ENCODE data around the gene RSRC2. TPM values are rescaled to one million over a fixed set of nuclear protein-coding genes. Genes with fewer than 3 reads are reported as not detected.

Gene RSRC2
- total RNA-seq, 1 donor from 2014 or later = 50.7 TPM

DNA sequence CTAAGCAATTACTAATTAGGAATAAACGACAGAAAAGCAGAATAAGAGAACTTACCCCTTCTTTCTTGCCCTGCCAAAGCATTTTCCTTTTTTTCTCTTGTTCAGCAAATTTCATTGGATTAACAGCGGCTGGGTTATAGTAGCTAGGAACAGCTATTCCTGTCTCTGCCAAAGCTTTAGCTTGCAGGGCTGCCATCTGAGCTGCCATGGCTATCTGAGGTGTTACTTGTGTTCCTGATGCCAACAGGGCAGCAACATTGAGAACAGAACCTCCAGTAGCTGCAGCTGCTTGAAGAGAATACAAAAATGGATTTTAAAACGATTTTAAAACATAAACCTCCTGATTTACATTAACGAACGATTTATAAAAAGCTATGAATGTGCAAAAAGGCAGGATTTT is 18.6 kb downstream of the RSRC2 start:
- H3K4me1 Mint-ChIP-seq (ENCODE audit: low read depth) = no peaks in the 10 kb centered on the region
- H3K27ac Mint-ChIP-seq (ENCODE audit: unreplicated experiment) = peak overlapping the region; percentile 49
- no peak overlapping the region for H3K4me3 Mint-ChIP-seq (ENCODE audit: unreplicated experiment)
- TF ChIP-seq, protein P1, sequence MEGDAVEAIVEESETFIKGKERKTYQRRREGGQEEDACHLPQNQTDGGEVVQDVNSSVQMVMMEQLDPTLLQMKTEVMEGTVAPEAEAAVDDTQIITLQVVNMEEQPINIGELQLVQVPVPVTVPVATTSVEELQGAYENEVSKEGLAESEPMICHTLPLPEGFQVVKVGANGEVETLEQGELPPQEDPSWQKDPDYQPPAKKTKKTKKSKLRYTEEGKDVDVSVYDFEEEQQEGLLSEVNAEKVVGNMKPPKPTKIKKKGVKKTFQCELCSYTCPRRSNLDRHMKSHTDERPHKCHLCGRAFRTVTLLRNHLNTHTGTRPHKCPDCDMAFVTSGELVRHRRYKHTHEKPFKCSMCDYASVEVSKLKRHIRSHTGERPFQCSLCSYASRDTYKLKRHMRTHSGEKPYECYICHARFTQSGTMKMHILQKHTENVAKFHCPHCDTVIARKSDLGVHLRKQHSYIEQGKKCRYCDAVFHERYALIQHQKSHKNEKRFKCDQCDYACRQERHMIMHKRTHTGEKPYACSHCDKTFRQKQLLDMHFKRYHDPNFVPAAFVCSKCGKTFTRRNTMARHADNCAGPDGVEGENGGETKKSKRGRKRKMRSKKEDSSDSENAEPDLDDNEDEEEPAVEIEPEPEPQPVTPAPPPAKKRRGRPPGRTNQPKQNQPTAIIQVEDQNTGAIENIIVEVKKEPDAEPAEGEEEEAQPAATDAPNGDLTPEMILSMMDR (IDR thresholded peaks at IDR 0.05) = no peak
- peaks cover 41% of the 10 kb centered on the region for H3K36me3 Mint-ChIP-seq (ENCODE audit: low read depth)
- no peak for DNase-seq (ENCODE audit: low spot score)
- no peaks in the 10 kb centered on the region for H3K27me3 Mint-ChIP-seq (ENCODE audit: low read depth)
- H3K9me3 Mint-ChIP-seq (ENCODE audit: low read depth) = no peaks in the 10 kb centered on the region

- Mint-ChIP-seq H3K4me3 (ENCODE audit: unreplicated experiment) (no peak overlapping the region), H3K27ac (ENCODE audit: unreplicated experiment) (peak overlapping the region; percentile 65), H3K4me1 (ENCODE audit: low read depth) (peaks cover 9% of the 10 kb centered on the region), H3K9me3 (ENCODE audit: low read depth) (no peaks in the 10 kb centered on the region), H3K36me3 (ENCODE audit: low read depth) (peaks cover 37% of the 10 kb centered on the region), H3K27me3 (ENCODE audit: low read depth) (no peaks in the 10 kb centered on the region)
- no peak for DNase-seq (ENCODE audit: low spot score)
- TF ChIP-seq, protein P1 (IDR thresholded peaks at IDR 0.05) = no peak
These were observed 20.3 kb downstream of the RSRC2 start for GRCh38 chr12:122506393-122506938.

DNA sequence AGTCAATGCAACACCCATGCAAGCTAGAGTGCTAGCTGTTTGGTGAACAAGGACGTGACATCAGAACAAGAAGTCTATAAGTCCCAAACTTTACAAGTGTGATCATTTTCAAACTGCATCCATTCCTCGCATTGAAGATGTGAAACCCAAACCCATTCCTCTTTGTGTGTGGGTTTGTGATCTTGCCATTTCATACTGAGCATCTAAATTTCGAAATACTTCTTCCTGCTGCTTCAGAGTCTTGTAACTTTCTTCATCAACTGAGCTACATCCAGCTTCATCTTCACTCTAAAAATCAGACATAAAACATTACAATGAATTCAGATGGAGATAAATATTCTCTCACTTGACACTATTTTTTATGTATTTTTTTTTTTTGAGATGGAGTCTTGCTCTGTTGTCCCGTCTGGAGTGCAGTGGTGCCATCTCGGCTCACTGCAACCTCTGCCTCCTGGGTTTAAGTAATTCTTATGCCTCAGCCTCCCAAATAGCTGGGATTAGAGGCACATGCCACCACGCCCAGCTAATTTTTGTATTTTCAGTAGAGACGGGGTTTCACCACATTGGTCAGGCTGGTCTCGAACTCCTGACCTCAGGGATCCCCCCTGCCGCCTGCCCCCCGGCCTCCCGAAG is 21.2 kb downstream of the RSRC2 start:
- no peaks in the 10 kb centered on the region for H3K27me3 Mint-ChIP-seq (ENCODE audit: low read depth)
- H3K4me1 Mint-ChIP-seq (ENCODE audit: low read depth) = peaks cover 15% of the 10 kb centered on the region
- TF ChIP-seq, protein P1 (IDR thresholded peaks at IDR 0.05) = no peak
- peaks cover 34% of the 10 kb centered on the region for H3K36me3 Mint-ChIP-seq (ENCODE audit: low read depth)
- H3K27ac Mint-ChIP-seq (ENCODE audit: unreplicated experiment) = no peak overlapping the region
- no peak overlapping the region for H3K4me3 Mint-ChIP-seq (ENCODE audit: unreplicated experiment)
- no peak for DNase-seq (ENCODE audit: low spot score)
- no peaks in the 10 kb centered on the region for H3K9me3 Mint-ChIP-seq (ENCODE audit: low read depth)

DNA sequence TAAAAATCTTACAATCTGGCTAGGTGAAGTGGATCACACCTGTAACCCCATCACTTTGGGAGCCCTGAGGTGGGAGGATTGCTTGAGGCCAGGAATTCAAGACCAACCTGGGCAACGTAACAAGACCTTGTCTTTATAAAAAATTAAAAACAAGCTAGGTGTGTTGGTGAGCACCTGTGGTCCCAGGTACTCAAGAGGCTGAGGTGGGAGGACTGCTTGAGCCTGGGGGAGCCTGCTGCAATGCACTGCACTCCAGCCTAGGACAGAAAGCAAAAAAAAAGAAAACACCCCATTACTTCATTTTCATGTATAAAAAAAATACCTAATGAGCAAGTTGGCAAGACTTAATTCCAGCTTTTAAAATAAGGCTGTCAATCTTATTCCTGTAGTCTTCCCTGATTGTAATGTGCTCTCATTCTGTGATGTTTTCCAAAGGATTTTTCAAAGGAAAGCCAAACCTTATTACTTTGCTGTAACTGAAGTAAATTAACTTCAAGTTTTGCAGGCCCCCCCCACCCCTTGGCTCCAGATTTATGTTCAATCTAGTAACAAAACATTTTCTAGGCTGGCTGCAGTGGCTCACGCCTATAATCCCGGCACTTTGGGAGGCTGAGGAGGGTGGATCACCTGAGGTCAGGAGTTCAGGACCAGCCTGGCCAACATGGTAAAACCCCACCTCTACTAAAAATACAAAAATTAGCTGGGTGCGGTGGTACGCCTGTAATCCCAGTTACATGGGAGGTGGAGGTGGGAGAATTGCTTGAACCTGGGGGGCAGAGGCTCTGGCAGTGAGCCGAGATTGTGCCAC is 22.7 kb downstream of the RSRC2 start:
- Mint-ChIP-seq H3K9me3 (ENCODE audit: low read depth) (no peaks in the 10 kb centered on the region), H3K4me1 (ENCODE audit: low read depth) (peaks cover 25% of the 10 kb centered on the region), H3K27ac (ENCODE audit: unreplicated experiment) (no peak overlapping the region), H3K36me3 (ENCODE audit: low read depth) (peaks cover 25% of the 10 kb centered on the region), H3K27me3 (ENCODE audit: low read depth) (no peaks in the 10 kb centered on the region), H3K4me3 (ENCODE audit: unreplicated experiment) (no peak overlapping the region)
- no peak for DNase-seq (ENCODE audit: low spot score)
- TF ChIP-seq, protein P1 (IDR thresholded peaks at IDR 0.05) = no peak

DNA sequence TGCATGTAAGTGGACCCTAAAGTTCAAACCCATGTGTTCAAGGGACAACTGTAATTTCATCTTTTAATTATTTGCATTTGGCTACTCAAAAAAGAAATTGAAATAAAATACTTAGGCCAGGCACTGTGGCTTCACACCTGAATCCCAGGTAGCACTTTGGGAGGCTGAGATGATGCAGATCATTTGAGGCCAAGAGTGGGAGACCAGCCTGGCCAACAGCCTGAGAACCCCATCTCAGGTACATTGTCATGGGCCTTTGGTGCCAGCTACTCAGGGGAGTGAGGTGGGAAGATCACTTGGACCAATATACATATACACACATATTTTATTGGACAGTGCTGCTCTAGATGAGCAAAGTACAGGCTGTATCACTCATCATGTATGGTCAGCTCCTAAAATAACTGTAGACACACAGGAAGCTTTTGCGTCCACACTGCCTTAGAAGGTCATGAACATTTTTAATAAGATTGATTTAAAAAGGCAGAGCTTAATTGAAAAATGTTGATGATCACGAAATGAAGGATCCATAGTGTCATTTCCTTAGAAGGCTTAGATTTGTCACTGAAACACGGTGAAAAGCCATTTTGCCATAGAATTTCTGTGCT is 23.5 kb downstream of the RSRC2 start:
- TF ChIP-seq, protein P1 (IDR thresholded peaks at IDR 0.05) = no peak
- Mint-ChIP-seq H3K4me3 (ENCODE audit: unreplicated experiment) (no peak overlapping the region), H3K36me3 (ENCODE audit: low read depth) (peaks cover 24% of the 10 kb centered on the region), H3K27ac (ENCODE audit: unreplicated experiment) (peak overlapping the region; percentile 36), H3K4me1 (ENCODE audit: low read depth) (peaks cover 32% of the 10 kb centered on the region), H3K9me3 (ENCODE audit: low read depth) (no peaks in the 10 kb centered on the region), H3K27me3 (ENCODE audit: low read depth) (no peaks in the 10 kb centered on the region)
- DNase-seq (ENCODE audit: low spot score) = no peak

Data from chondrocyte (in vitro differentiated cells).